GM15510 (cell line): ENCODE measurements around the gene PGAP6.

Experiments
- POLR2A ChIP-seq: IDR thresholded peaks from 3 replicates; pipeline ENCODE4 v1.6.1; 2011; ENCODE audit warnings: borderline replicate concordance; ENCODE audit not compliant: insufficient read length; ENCODE audit errors: extremely low read depth

The PGAP6 gene

DNA sequence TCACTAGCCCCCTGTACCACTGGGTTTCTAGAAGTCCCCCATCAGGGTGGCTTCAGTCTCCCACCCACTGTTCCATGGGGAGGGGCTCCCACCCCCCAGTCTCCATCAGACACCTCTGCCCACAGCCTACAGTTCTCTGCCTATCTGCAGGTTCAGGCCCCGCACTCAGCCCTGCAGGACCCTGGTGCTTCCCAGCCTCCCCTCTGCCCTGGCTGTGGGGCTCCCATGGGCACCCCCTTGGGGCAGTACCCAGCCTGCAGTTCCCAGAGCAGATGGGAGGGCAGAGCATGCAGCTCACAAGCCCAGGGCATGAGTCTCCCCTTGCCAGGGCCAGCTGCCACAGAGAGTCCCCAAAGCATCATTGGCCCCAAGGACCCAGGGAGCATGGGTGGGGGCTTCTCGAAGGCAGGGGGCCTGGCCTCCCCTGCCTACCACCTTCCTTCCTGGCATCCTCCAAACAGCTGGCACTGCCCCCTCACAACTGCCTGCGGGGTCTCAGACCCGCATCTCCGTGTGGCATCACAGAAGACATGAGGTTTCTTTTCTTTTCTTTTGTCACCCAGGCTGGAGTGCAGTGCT lies 8.7 kb downstream of the PGAP6 start:
- TF ChIP-seq POLR2A = no peak

DNA sequence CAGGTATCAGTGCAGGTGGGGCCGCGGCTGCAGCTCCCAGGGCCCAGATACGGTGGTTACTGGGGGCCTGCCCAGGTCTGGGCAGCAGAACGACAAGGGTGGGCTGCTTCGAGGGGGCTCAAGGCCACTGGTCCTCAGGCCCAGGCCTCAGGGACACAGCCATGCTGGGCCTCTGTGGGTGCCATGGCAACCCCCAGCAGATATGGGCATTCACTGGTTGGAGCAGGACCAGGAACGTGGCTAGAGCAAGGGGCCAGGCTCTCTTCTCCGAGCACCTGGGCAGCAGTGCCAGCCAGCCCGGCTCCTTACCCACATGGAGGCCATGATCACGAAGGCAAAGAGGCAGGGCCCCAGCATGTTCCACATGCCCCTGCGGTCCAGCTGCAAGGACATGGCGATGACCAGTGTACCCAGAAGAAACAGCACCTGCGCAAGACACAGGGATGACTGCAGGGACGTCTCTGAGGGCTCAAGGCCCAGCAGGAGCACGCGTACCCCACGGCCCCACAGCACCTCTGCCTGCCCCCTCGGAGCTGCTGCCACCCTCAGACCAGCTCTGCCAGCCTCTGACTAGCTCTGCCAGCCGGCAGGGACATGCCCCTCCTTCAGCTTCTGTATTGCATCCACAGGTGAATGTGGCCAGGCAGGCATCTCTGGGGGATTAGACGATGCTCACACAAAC lies 9.3 kb downstream of the PGAP6 start:
- no peak for TF ChIP-seq POLR2A

DNA sequence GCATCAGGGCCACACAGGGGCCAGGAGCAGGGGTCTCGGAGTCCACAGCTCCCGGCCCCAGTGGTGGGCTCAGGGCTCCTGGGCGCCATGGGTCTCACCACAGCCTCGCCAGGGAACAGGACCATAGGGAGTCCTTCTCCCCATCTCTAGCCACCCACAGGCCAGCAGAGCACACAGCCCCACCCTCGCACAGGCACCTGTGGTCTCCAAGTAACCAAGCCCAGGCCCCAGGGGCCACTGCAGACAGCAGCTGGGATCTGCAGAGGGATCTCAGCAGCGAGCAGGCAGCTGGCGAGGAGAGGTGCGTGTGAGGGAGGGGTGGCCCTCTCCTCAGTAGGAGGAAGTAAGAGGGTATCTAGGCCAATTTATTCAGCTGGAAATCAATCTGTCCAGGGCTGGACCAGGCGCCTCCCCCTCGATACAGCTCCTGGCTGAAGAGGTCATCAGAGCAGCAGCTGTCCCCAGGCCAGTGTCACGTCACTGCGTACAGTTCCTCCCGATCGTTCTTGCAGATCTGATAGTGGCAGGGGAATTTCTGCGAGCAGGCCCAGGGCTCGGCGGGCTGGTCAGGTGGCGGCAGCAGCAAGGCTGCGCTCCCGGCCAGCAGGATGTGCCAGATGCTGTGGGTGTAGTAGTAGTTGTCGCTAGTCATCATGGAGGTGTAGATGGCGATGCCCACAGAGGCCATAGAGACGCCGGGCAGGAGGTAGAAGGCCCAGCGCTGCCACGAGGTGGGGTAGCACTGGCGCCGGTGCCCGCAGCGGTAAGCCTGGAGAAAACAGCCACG lies 10.1 kb downstream of the PGAP6 start:
- TF ChIP-seq POLR2A = no peak

GRCh38 chr16:370979-371514 lies 10.7 kb downstream of the PGAP6 start:
- TF ChIP-seq POLR2A = no peak

GRCh38 chr16:370443-370842 lies 11.3 kb downstream of the PGAP6 start, which contains the start of gene MRPL28:
Gene MRPL28, minus strand, starts transcription at chr16:370538. Its CDS starts 320 bp downstream, at chr16:370218.
- peak; percentile 63 for TF ChIP-seq POLR2A

DNA sequence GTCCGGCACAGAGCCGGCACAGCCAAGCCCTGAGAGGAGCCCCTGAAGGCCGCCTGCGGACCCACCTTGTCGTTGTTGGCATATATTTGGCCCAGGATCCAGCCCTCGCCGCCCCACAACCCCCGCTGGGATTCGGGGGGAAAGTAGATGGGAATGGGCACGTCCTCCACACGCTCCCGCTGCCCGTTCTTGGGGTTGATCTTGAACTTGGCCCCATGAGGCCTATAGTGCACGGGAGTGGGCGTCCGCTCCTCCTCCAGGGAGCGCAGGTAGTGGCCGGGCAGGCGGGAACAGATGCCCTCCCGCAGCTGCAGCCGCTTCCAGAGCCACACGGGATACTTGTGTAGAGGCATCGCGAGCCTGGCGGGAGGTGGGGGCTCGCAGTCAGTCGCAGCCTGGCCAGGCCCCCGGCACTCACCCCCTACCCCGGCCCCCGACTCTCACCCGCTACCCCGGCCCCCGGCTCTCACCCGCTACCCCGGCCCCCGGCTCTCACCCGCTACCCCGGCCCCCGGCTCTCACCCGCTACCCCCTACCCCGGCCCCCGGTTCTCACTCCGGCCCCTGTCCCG lies 11.8 kb downstream of the PGAP6 start:
- no peak for TF ChIP-seq POLR2A

GRCh38 chr16:369275-369865 lies 12.4 kb downstream of the PGAP6 start:
- TF ChIP-seq POLR2A = no peak

DNA sequence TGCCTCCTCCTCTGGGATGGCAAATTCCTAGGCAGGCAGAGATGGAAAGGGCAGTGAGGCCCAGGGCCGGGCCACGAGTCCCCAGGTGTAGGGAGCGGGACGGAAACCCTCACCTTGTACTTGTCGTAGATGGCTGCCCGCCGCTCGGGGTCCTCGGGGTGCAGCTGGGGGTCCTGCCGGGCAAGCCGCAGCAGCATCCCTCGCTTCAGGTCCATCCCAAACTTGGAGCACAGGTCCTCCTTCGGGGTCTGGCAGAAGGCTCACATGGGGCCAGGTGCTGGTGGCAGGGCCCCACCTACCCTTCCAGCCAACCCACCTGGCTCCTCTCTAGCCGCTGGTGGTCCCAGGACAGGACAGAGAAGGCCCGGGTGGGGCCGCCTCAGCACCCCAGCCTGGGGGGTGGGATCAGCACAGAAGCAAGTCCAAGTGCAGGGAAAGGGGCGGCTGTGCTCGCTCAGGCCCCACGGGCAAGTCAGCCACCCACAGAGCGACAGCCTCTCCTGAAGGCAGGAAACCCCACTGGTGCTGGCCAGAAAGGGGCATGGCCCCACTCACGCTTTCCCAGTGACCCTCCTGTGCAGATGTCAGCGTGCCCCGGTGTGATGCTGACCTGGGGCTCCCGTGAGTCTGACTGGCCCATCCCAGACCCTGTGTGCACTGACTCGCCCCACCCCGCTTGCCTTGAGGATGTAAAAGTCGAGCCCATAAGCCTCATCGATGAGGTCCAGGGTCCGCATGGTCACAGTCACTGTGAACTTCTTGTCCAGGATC lies 13.2 kb downstream of the PGAP6 start:
- TF ChIP-seq POLR2A = no peak

DNA sequence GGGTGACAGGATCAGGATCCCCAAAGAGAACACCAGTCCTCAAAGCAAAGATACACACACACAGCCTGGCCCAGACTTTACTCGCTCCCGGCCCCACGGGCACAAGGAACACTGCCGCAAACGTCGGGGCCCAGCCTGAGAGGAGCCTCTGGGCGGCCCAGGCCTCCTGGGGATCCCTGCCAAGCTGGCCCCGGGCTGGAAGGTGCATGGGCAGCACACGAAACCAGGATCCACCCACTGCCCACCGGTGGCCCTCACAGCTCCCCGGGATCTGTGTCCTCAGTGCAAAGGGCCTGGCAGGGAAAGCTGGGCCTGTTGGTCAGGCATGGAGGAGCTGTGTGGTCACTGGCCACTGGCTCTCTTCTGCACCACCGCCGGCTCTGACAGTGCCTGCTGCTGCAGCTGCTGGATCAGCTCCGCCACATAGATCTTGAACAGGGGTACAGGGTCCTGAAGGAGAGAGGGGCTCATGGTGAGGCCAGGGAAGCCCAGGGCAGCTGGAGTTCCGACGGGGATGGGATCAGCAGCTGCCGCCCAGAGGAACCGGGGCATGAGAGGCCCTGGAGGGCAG lies 14.4 kb downstream of the PGAP6 start:
- no peak for TF ChIP-seq POLR2A

GRCh38 chr16:366476-366875 lies 15.3 kb downstream of the PGAP6 start:
- TF ChIP-seq POLR2A = no peak

- no peak for TF ChIP-seq POLR2A
Measured at GRCh38 chr16:364595-365491, 16.9 kb downstream of the PGAP6 start.

DNA sequence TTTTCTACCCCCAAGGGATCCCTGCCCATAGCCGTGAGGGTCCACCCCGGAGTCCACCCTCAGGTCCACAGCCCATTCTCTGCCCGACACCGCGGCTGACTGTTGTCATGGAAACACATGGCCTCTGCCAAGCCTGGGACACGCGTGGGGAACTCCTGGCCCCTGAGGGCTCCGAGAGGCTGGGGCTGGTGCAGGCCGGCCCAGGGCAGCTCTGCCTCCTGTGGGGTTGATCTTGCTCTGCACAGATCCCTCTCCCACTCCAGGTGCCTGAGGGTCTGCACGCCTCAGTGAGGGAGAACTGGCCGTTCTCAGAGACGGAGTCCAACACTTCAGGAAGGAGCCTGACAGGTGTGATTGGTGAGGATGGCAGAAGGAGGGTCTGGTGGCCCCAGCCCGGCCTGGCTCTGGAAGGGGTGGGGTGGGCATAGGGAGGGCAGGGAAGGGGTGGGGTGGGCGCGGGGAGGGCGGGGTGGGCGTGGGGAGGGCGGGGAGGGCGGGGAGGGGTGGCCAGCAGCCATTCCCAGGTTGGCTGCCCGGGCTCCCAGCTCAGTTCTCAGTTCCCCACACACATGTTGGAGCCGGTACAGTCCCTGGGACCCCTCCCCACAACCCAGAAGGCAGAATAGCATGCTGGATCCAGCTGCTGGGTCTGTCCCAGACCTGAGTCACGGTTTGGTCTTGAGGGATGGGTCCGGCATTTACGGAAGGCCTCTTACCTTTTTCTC lies 17.9 kb downstream of the PGAP6 start:
- TF ChIP-seq POLR2A = no peak

DNA sequence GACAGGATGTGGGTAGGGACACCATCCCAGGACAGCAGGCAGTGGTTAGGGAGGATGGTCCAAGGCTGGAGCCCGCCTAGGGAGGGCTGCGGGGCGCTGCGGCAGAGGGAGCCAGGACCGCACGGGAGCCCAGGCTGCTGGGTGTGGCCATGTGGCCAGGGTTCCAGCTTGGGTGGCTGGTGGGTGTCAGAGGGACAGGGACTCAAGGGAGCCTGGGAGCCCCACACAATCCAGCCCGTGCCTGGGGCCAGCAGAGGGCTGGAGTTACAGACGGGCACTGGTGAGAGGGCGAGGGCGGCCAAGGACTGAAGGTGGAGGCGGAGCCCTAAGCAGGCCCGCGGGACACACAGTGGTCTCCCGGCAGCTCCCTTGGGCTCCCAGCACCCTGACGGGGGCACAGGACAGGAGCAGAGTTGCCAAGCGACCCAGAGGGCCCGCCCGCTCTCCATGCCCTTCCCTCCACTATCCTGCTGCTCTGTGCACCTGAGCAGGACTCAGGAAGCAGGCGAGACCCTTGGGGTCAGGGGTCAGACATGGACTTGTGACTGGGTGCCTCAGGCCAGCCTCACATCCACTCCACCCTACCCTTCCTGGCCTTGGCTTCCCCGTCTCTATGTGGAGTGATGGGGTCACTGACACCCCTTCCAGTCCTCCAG lies 18.5 kb downstream of the PGAP6 start:
- TF ChIP-seq POLR2A = no peak
